Stimulated activated CD4-positive, alpha-beta T cell treated with anti-CD3 and anti-CD28 coated beads, Interleukin-4, amount 100 ng/mL, for 48 hours (primary cell): ENCODE data around the gene VEGFA.

Experiments
- DNase-seq, 2 donors: peaks; one replicate each; pipeline ENCODE4 v3.0.0-alpha.2; 2020; ENCODE audit warnings: low read depth in 2 of 2

Gene VEGFA

DNA sequence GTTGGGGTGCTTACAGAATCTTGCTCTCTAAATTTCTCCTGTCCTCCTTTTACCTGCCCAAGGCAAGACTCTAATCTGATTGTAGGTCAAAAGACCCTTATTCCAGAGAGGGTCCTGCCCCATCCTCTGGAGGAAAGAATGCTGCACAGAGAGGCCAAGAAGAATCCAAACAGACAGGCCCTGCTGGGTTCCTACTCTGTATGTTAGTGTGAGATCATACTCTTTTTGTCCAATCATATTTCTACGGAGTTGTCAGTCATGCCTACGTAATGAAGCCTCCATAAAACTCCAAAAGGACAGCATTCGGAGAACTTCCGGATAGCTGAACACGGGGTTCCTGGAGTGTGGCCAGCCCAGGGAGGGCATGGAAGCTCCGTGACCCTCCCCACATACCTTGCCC is 50.5 kb downstream of the VEGFA start:
- DNase-seq: no peak

DNA sequence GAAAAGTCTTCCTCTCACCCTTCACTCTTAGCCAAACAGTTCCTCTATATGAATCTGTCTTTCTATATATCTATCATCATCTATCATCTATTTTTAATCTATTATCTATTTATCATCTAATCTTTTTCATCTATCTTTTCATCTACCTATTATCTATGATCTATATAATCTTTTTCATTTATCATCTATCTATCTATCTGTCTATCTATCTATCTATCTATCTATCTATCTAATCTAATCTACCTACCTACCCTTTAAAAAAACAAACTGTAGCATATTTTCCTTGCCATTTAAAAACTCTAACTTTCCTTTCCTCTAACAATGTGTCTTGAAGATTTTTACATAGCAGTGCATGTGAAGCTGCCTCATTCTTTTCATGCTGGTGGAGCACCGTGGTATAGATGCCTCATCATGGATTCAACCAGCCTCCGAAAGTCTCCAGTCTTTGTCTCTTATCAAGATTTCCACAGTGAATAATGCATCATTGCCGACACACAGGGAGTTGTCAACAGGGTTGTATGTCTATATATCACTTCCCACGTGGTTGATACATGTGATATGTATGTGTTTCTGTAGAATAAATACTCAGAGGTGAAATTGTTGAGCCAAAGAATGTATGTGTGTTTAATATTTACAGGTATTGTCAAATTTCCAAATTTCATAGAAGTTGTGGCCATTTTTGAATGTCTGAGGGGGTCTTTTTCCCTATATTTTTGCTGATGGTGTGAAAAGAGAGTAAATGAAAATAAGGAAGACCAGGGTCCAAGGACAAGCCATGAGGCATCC is 51.3 kb downstream of the VEGFA start:
- no peak for DNase-seq

DNA sequence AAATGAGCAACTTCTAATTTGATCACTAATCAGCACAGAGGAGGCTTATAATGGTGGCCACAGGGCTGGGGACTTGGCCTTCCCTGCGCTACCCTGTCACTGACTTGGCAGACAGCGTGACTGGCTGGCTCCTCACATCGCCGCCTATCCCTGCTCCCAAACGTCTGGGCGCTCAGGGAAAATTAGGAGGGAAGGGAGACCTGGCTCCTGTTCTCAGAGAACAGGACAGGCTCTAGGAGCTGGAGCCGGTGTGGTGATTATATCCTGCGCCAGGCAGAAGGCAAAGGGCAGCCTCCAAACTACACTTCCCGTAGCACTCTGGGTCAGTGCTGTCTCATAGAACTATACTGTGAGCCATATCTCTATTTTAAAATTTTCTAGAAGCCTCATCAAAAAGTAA is 53.4 kb downstream of the VEGFA start:
- DNase-seq: no peak

DNA sequence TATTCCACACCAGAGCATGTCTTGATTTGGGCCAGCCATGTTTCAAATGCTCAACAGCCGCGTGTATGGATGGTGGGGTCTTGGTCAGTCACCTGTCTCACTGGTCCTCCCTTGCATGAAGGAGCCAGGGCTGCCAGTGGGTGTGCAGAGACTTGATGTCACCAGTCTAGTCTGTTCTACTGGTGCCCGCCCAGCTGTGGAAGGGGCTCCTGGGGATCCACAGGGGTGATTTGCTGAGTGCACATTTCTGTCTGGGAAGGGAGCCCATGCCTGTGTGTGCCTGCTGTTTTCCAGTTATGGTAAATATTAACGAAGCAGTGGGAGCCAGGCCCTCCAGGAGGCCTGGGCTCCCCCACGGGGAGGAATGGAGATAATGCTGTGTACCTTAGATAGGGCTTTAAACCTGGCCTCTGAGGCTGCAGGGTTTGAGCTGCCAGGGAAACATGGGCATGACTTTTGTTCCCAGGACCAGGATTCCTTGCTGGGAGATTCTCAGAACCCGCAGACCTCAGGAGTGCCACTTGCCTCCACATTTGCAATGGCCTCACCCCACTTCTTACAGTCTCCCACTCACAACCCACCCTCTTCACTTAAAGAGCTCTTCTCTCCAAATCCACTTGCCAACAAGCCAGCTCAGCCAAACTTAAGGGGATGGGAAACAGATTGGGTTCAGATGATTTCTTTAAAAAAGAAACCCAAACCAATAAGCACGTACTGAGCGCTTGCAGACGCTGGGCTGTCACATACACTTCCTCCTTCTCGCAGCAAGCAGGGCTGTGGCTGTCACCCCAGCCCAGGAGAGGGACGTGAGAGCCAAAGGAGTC is 54.1 kb downstream of the VEGFA start:
- DNase-seq: no peak

DNA sequence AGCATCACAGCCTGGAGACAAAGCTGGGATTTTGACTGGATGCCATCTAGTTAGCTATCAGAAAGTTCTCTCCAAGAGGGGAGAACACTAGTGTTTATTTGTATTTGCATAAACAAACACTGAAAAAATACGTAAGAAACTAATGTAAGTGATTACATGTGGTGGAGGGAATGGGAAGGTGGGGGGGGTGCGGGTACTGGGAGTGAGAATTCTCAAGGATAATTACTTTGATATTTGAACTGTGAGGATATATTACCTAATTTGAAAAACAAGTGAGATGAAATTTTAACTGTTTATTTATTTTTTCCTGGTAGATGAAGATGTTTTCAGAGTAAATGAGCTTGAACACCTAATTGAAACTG is 54.7 kb downstream of the VEGFA start:
- DNase-seq: no peak

DNA sequence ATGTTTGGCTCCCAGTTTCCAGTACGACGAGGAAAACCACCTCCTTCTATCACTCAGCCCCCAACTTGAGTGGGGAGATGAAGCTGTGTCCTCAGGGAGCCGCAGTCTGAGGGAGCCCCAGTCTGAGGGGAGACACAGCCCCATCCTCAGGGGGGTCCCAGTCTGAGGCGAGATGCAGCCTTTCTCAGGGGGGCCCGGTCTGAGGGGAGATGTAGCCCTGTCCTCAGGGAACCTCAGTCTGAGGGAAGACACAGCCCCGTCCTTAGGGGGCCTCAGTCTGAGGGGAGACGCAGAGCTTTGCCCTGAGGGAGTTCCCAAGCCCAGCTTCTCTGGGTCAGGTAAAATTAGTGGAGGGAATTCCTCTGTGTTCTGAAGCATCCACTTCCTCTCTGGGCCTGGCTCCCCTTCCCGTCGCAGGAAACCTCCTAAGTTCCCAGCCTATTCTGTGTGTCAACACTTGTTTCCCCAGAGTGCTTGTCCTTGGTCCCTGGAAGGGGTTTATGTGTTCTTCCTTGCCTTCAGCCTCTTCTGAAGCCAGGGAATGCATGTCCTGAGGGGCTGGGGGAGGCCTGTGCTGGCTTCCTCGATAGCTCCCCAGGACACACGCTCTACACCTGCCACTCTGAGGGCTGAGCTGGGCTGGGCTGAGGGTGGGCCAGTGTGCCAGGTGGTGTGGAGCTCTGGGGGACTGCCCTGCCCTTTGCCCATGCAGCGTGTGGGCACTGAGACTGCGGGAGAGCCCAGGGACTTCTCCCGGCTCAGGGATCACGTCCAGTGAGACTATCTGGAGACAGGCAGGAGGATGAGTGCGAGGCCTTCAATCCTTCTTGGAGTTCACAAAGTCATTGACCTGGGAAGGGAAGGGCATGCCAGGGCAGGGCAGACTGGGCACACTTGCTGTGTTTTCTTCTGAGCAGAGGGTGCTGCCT is 55.4 kb downstream of the VEGFA start:
- DNase-seq: no peak

DNA sequence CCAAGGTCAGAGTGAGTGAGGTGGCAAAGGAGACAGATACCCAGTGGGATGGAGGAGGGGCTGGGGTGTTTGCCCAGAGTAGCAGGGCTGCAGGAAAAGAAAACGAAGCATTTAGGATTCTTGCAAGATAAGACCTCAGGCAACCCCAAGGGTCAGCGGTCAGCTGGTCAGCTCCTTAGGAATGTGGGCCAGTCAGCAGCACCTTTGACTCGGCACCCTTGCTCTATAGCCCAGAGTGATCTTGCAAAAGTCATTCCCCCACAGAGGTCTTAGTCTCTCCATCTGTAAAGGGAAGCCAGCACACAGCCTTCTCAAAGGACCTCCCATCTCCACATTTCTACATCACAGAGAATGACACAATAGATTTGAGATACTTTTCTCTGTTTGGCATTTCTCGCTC is 56.7 kb downstream of the VEGFA start:
- DNase-seq: no peak

DNA sequence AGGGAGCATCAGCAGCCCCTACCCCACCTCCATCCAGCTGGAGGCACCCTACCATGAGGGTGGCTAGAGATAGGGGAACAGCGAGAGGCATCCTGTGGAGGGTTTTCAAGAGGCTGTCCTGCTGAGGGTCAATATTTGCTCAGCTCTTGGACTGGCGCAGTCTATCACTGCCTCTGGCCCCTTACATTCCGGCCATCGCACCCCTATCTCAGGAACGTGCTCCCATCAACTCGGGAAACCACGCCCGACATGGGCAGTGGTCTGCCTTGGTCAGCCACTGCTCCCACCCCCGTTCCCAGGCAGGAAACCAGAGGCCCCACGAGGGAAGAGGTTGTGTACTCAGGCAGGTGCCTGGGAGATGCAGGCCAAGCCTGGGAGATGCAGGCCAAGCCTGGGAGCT is 57.9 kb downstream of the VEGFA start:
- no peak for DNase-seq

DNA sequence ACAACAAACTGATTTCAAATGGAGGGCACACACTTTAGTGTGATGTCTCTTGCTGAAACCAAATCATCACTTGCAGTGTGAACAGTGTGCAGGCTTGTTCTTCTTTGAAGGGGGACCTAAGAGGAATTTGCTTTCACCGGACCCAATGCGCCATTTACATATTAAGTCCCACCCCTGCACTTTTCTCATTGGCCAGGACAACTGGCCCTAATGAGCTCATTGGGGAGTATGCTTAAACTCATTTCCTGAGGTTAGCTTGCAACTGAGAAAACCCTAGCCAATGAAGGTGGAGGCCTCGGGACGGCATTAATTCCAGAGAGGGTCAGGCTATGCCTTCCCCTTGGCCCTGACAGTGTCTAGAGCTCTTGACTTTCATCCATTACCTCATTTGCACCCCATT is 58.7 kb downstream of the VEGFA start:
- no peak for DNase-seq

DNA sequence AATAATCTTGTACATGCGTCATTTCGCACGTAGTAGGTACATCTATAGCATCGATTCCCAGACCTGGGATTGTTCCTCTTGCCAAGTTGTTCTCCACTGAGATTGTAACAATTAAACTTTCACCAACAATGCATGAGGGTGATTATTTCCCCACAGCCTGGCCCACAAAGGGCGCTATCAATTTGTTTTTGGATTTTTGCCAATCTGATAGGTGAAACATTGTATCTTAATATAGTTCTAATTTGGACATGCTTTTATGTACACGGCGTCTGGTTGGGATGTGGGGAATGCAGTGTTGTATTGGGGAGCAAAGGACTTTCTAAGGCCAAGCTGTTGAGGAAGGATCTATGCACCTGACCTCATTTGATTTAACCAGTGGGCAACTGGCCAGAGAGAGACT is 59.5 kb downstream of the VEGFA start:
- DNase-seq: no peak

DNA sequence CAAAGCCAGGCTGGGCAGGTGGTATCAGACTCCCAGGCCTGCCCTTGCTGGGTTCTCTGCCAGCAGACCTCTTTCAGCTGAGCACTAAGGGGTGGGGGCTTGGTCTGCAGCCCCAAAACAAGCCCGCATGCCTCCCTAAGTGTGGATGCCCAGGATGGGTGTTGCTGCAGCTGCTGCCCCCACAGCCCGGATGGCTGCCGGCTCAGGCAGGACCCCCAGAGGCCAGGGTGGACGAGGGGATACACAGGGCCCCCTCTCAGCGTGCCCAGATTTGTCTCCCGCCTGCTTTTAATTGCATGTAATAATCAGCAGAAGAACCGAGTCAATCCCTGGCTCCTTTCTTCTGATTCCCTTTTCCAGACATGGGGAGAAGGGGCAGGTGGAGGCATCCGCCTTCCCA is 60.8 kb downstream of the VEGFA start:
- DNase-seq: no peak

DNA sequence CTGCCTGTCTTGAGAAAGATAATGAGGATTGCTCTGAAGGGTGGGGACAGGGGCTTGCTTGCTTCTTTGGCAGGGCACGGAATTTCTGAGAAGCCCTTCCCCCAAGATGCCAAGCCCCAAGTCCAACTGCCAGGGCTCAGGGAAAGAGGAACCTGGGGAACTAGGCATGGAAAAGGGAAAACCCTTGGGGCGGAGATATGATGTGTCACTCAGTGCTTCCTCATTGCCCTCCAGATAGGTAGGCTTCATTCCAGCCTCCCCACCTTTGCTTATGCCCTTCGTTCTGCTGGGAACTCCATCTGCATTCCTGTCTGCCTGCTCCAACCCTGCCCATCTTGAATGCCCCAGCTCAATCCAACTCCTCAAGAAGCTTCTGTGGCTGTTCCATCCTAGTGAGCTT is 61.2 kb downstream of the VEGFA start:
- no peak for DNase-seq

DNA sequence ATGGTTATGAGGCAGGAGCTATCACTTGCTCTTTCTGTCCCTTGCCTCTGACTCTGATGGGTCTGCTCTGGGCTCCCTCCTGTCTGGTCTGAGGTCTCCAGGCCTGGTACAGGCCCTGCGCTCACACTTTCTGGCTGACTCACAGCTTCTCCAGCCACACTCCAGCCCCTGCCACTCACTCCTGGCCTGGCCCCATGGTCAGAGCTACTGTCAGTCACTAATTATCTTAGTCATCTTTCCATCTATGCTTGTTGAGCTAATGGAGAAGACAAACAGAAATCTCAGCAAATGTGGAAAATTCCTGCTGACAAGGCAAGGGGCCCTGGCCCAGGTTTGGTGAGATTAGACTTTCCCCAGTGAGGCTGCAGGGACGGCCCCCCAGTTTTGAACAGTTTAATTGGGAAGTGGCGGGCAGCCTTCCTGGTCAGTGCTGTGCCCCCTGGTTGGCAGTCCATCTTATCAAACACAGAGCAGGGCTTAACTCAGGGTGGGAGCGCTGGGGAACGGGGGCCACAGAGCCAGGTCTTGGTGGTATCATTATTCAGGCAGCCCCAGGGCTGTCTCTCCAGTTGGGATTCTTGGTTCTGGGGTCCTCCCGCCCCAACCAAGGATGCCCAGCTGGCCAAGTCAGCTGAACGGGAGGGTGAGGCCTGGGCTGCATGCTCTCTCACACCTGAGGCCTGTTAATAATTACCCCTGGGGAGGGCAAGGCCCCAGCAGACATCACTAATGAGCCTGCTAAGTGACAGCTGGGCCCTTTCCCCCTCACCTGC is 63.4 kb downstream of the VEGFA start:
- DNase-seq: no peak

DNA sequence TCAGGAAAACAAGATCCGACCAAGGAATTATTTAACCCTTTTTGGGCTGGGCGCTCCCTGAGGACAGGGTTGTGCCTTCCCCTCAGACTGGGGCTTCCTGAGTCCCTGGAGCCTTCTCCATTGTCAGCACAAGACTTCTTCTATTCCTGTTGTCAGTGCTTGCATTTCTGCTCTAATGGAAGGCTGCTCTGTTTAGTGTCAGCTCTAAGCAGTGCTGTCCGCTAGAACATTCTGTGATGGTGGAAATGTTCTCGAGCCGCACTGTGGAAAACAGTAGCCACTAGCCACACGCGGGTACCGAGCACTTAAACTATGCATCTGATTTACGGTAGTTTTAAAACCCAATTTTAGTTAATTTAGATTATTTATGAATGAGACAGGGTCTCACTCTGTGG is 64.0 kb downstream of the VEGFA start:
- DNase-seq: no peak

DNA sequence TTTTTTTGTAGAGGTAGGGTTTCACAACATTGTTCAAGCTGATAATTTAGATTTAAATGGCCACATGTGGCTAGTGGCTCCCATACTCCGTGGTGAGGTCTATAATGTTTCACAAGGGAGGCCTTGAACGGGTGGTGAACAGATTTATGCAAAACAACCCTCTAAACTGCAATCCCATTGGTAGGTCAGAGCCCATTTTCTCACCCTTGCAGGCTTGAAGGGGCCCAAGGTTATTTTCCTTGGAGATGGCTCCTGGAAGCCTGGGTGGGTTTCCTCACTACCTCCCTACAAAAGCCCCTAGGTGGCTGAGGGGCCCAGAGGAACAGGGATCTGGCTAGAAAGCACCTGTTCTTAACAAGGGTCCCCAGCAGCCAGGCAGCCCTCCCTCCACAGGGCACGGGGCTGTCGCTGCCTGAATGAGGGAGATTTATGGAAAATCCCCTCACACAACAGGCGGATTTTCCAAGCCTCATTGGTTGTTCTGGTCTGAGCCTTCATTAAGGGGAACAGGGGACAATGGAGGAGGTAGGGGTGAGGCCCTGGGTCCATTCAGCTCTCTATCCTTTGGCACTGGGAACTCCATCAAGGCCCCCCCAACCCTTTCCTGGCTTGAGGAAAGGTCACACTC is 64.6 kb downstream of the VEGFA start:
- DNase-seq: no peak

DNA sequence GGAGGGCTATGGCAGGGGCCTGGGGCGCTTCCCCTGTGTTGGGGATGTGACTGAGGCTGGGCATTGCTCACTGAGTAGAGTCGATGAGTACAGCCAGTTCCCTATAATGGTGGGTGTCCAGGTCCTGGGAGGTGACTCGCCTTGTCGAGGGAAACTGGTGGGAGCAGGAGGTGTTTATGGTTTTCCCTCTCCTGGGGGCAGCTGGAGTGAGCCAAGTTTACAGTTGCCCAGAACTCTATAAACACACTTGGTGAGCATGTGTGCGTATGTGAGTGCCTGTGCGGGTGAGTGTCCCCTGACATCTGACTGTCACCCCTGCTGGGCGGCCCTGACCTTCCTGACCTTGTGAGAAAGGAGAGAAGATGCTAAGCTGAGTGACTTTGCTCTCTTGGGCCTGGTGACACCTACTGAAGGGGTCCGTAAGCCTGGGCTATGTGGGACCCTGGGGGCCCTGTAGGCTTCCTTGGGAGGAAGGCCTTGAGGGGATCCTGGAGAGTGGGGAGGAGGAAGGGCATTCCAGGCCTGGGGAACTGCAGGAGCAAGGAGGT is 65.9 kb downstream of the VEGFA start:
- no peak for DNase-seq
